HG03064 (cell line): ENCODE data around the gene ERN2.

Source experiments
- ATAC-seq: cut with Tn5 transposase; IDR thresholded peaks from one replicate; pipeline ENCODE4 v1.9.1; 2021; ENCODE audit warnings: low read depth; ENCODE audit not compliant: unreplicated experiment

ERN2 gene

DNA sequence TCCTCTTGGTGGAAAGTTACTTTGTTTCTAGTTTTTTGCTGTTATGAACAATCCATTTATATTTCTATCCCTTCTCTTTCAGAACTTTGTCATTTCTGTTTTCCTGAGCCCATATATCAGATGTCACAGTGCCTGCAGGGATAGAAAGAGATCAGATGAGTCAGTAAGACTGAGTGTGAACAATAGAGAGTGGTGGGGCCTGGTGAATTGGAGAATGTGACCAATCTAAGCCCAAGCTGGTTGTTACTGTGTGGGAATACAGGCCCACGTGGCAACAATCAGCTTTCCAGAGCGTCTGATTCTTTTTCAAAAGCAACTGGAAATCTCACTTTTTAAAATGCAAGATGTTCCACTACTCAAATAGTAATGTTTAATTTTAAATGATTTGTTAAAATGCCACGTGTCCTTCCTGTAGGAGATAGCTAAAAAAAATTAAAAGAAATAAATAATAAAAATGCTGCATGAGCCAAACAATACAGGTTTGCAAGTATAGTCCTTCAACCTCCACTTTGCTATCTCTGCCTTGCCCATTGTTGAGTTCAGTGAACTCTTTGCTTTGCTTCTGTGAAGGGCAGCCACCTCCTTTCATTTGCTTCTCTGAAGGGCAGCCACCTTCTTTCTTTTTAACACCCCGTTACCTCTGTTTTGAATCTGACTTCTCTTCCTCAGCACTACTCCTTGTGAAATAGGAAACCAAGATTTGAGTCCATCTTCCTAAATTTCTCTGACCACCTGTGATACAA is 62.2 kb downstream of the ERN2 start:
- no peak for ATAC-seq

DNA sequence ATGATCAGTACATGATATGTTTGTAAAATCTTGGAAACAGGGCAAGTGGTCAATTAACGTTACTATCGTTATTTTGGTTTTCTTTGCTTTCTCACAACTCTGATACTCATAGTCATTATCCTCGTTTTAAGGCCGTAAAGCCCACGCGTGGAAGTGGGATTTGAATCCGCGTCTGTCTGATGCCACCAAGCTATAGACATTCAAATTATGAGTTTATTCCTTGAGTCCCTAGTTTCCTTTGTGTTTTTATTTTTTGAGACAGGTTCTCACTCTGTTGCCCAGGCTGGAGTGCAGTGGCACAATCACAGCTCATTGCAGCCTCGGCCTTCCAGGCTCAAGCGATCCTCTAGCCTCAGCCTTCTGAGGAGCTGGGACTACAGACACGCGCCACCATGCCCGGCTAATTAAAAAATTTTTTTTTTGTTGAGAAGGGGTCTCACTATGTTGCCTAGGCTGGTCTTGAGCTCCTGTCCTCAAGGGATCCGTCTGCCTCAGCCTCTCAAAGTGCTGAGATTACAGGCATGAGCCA is 70.7 kb downstream of the ERN2 start:
- ATAC-seq: no peak

DNA sequence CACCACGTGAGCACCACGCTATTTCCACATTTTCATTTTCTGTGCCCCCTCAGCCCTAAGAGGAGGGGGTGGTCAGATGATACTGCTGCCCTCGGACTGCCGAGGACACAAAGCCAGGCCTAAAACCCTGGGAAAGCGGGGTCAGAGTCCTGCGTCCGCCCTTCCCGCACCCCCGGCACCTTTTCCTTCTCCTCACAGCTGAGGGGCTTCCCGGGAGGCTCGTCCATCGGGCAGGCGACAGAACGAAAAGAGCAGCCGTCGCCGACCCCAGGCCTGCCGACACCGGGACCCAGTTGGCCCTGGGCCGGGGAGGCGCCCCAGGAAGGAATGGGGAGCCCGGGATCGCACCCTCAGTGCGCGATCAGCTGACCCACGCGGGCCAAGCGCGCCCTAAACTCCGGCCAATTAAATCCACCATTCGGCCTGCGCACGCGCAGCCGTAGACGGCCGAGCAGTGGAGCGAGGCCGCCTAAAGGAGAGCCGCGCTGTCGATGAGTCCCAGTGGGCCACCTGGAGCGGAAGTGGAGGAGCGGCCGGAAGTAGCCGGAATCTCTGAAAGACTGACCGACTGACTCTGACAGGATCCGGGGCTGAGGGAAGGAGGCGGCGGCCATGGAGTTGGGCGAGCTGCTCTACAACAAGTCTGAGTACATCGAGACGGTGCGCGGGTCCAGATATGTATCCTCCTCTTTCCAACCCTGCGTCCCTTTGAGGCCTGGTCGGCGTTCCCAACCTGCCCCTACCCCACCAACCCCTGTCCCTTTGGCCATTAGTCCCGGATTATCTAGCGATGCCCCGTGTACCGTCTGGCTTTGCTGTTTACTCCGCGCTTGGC is 71.9 kb downstream of the ERN2 start, which contains the start of the genes DCTN5 and PALB2:
Gene DCTN5, plus strand, starts transcription at position 536 of the 835 bp plus-strand sequence. Its CDS starts 77 bp downstream, at position 613.
Gene PALB2, minus strand, starts transcription at position 380 of the 835 bp plus-strand sequence. Its CDS starts 153 bp downstream, at position 227.
- ATAC-seq: peak; percentile 90

DNA sequence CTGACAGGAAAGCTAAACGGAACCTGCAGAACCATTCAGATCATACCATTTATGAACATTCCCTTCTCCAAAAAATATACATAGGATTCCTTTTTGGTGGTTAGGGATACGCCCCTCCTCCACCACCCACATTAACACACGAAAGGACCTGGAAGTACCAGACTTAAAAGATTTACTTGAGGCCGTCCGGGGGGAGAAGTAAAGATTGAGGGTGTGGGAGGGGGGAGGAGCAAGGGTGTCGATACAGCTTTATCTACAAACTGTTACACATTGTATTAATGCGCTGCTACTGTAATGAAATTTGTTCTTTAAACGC is 72.4 kb downstream of the ERN2 start:
- no peak for ATAC-seq
